PC-3 (cell line): ENCODE results near the gene SNAPC2. TPM values are rescaled to one million over a fixed set of nuclear protein-coding genes. Genes with fewer than 3 reads are reported as not detected.
"Not testable (repeated sequence)": the region's sequence is repeated elsewhere in the genome, so short reads cannot be mapped to it uniquely, and the experiment has no call there.

ENCODE experiments used
- ATAC-seq: fragments of 200-7000 bp; cut with Tn5 transposase; 2 replicates; pipeline ENCODE4 v1.9.1; 2020; ENCODE audit warnings: mild to moderate bottlenecking, moderate library complexity
- BruUV-seq: library from RNA; stranded (reverse); fragments of 400-500 nt; replicated peaks from 2 replicates; lab custom pipeline; 2021; lab: Mats Ljungman, UMichigan
- CTCF ChIA-PET: fragments of 300-600 bp; sonication (Branson Sonifier 250); formaldehyde crosslinking; loops from one replicate; lab custom pipeline; 2022; ENCODE audit warnings: antibody characterized with exemption; lab: Charles Lee
- POLR2A ChIA-PET: fragments of 300-600 bp; sonication (Branson Sonifier 250); formaldehyde crosslinking; loops from one replicate; lab custom pipeline; 2022; ENCODE audit warnings: antibody characterized with exemption; ENCODE audit not compliant: unreplicated experiment; lab: Charles Lee
- DNase-seq: peaks from one replicate; pipeline ENCODE4 v3.0.0-alpha.2; 2015
- H2AFZ ChIP-seq: fragments of 300-600 bp; sonication (generic); 2 replicates; pipeline ENCODE4 v1.6.0; 2016; ENCODE audit warnings: antibody characterized with exemption, low read length
- H3F3A ChIP-seq: fragments of 300-600 bp; sonication (generic); one replicate; pipeline ENCODE4 v1.6.0; 2017; ENCODE audit warnings: antibody characterized with exemption, low read length, control low read depth, mild to moderate bottlenecking; ENCODE audit not compliant: unreplicated experiment
- H3K27ac ChIP-seq: fragments of 300-600 bp; sonication (generic); 2 replicates; pipeline ENCODE4 v1.5.1; 2016; ENCODE audit warnings: mild to moderate bottlenecking, low read length
- H3K27me3 ChIP-seq: fragments of 300-600 bp; sonication (generic); 2 replicates; pipeline ENCODE4 v1.6.1; 2016; ENCODE audit warnings: low read length, mixed read lengths
- H3K36me3 ChIP-seq: fragments of 300-600 bp; sonication (generic); 2 replicates; pipeline ENCODE4 v1.6.1; 2016; ENCODE audit warnings: low read depth, mixed run types, low read length, mixed read lengths
- H3K4me1 ChIP-seq: fragments of 300-600 bp; sonication (generic); 2 replicates; pipeline ENCODE4 v1.5.1; 2016; ENCODE audit warnings: low read length; ENCODE audit not compliant: insufficient read depth
- H3K4me2 ChIP-seq: fragments of 300-600 bp; sonication (generic); 2 replicates; pipeline ENCODE4 v1.6.0; 2016; ENCODE audit warnings: low read length
- H3K4me3 ChIP-seq: fragments of 300-600 bp; sonication (generic); 2 replicates; pipeline ENCODE4 v1.5.1; 2016; ENCODE audit warnings: mild to moderate bottlenecking, low read length, mixed read lengths
- H3K79me2 ChIP-seq: fragments of 300-600 bp; sonication (generic); 2 replicates; pipeline ENCODE4 v1.6.1; 2017; ENCODE audit warnings: low read length, mixed read lengths
- H3K9ac ChIP-seq: fragments of 300-600 bp; sonication (generic); 2 replicates; pipeline ENCODE4 v1.6.0; 2016; ENCODE audit warnings: mild to moderate bottlenecking, low read length
- H3K9me2 ChIP-seq: fragments of 300-600 bp; sonication (generic); replicated peaks from 2 replicates; pipeline ENCODE4 v1.6.1; 2016; ENCODE audit warnings: mixed run types, low read length, mixed read lengths
- H3K9me3 ChIP-seq: fragments of 300-600 bp; sonication (generic); 2 replicates; pipeline ENCODE4 v1.6.1; 2016; ENCODE audit warnings: low read length, mixed read lengths
- H4K20me1 ChIP-seq: fragments of 300-600 bp; sonication (generic); 2 replicates; pipeline ENCODE4 v1.6.1; 2016; ENCODE audit warnings: low read length, mixed read lengths
- EZH2 ChIP-seq: fragments of 300-600 bp; sonication (generic); IDR thresholded peaks from one replicate; pipeline ENCODE4 v1.6.1; 2017; ENCODE audit warnings: antibody characterized with exemption, mild to moderate bottlenecking, low read length; ENCODE audit not compliant: unreplicated experiment
- EZH2phosphoT487 ChIP-seq: fragments of 300-600 bp; sonication (generic); IDR thresholded peaks from 2 replicates; pipeline ENCODE4 v1.6.1; 2018; ENCODE audit warnings: mild to moderate bottlenecking, antibody characterized with exemption, low read length, borderline replicate concordance
- intact Hi-C: fragments of 100-400 bp; cut with micrococcal nuclease; formaldehyde crosslinking; loops from 2 replicates; pipeline ENCODE4 v1.9.0; 2023
- total RNA-seq: library from RNA; depleted of rRNA; stranded (reverse); fragments of >200 nt; gene quantifications from 2 replicates; pipeline ENCODE4 v1.2.3, GENCODE V29; 2014
- TF ChIP-seq, protein P1 (sequence below): fragments of 300-600 bp; sonication (generic); conservative IDR thresholded peaks from 2 replicates; pipeline ENCODE4 v1.5.1; 2017; ENCODE audit warnings: antibody characterized with exemption, low read depth, mild to moderate bottlenecking, low read length

SNAPC2 gene
- total RNA-seq, 1 experiment from 2014 or later = 40.1 TPM

DNA sequence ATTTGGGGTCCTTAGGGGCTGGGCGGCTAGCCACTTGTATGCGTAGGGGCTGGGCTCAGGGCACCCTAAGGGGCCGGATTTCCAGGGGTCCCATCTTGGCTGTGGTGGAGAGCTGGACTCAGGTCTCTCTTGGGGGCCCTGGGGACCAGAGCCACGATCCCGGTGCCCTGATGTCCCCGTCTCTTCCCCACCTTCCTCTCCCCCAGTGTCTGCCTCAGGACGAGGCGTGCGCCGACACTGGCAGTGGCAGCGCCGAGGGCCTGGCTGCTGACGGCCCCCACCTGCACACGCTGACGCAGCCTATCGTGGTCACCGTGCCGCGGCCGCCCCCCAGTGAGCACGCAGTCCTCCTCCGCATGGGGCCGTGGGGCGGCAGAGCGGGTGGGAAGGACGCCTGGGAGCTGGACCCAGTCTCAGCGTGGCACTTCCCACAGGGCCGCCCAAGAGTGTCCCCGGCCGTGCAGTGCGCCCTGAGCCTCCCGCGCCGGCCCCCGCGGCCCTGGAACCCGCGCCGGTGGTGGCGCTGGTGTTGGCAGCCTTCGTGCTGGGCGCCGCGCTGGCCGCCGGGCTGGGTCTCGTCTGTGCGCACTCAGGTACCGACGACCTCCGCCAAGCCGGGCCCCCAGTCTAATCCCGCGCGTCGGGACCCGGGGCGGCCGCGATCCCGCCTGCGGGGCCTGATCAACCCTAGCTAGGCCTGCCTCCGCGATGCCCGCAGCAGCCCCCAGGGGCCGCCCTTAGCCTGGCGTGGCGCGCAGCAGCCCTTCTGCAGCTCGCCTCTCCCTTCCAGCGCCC is 2.7 kb upstream of the SNAPC2 start:
- ChIA-PET CTCF (interaction anchor here (0.6 to 1.7 kb wide), 4 partner anchors 14 to 241 kb away, joined by 3 to 8 read pairs (median 6); no protein-coding TSS in a partner anchor), POLR2A (interaction anchor here (0.5 to 0.7 kb wide), 2 partner anchors 14 to 19 kb away, joined by 3 to 5 read pairs; partner anchors contain the start of gene MAP2K7)
- DNase-seq (peak; percentile 75), ATAC-seq (peak; percentile 39)
- Histone ChIP-seq H4K20me1 (0 out of 2 replicates have a peak, but pooled peaks cover 4% of the 10 kb centered on the region), H3F3A (no peaks in the 10 kb centered on the region), H3K27me3 (no peaks in the 10 kb centered on the region), H2AFZ (peak overlapping the region; percentile 87), H3K9me2 (no peaks in the 10 kb centered on the region), H3K9ac (peak overlapping the region; percentile 73), H3K9me3 (no peaks in the 10 kb centered on the region), H3K4me2 (peak overlapping the region; percentile 90), H3K4me3 (peak overlapping the region; percentile 74), H3K79me2 (peaks cover 9% of the 10 kb centered on the region; the same call in 1 of the 2 replicates), H3K4me1 (peaks cover 33% of the 10 kb centered on the region), H3K36me3 (no peaks in the 10 kb centered on the region; the same call in 1 of the 2 replicates), H3K27ac (no peak overlapping the region)
- intact Hi-C loops = no loop called here
- BruUV-seq = no TSS peak
- TF ChIP-seq, protein P1, sequence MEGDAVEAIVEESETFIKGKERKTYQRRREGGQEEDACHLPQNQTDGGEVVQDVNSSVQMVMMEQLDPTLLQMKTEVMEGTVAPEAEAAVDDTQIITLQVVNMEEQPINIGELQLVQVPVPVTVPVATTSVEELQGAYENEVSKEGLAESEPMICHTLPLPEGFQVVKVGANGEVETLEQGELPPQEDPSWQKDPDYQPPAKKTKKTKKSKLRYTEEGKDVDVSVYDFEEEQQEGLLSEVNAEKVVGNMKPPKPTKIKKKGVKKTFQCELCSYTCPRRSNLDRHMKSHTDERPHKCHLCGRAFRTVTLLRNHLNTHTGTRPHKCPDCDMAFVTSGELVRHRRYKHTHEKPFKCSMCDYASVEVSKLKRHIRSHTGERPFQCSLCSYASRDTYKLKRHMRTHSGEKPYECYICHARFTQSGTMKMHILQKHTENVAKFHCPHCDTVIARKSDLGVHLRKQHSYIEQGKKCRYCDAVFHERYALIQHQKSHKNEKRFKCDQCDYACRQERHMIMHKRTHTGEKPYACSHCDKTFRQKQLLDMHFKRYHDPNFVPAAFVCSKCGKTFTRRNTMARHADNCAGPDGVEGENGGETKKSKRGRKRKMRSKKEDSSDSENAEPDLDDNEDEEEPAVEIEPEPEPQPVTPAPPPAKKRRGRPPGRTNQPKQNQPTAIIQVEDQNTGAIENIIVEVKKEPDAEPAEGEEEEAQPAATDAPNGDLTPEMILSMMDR = peak; percentile 76
- TF ChIP-seq EZH2phosphoT487 = no peak
- no peak for TF ChIP-seq EZH2

DNA sequence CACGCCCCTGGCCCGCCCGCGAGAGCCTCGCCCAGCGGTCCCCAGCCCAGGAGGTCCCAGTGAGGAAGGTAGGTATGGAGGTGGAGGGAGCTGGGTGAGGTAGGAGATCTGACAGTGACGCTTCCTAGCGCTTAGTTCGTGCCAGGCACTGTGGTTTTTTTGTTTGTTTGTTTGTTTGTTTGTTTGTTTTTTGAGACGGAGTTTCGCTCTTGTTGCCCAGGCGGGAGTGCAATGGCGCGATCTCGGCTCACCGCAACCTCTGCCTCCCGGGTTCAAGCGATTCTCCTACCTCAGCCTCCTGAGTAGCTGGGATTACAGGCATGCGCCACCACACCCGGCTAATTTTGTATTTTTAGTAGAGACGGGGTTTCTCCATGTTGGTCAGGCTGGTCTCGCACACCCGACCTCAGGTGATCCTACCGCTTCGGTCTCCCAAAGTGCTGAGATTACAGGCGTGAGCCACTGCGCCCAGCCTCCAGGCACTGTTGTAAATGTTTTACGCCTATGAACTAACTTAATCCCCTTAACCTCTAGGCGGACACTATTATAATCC is 2.0 kb upstream of the SNAPC2 start:
- H3K36me3 ChIP-seq, BruUV-seq, DNase-seq, H3K9me2 ChIP-seq, ATAC-seq, intact Hi-C loops, POLR2A ChIA-PET, H3K27me3 ChIP-seq, H3K79me2 ChIP-seq, H3K27ac ChIP-seq, H4K20me1 ChIP-seq, H3F3A ChIP-seq, H3K9me3 ChIP-seq: not testable (repeated sequence)
- peak overlapping the region; percentile 90 for H3K4me2 ChIP-seq
- H2AFZ ChIP-seq = peak overlapping the region; percentile 87
- CTCF ChIA-PET = interaction anchor here (0.6 to 1.7 kb wide), 4 partner anchors 15 to 240 kb away, joined by 3 to 8 read pairs (median 6); no protein-coding TSS in a partner anchor
- peaks cover 33% of the 10 kb centered on the region for H3K4me1 ChIP-seq
- H3K4me3 ChIP-seq = peak overlapping the region; percentile 74
- H3K9ac ChIP-seq = peak overlapping the region; percentile 73; the same call in 1 of the 2 replicates

- Histone ChIP-seq H4K20me1 (0 out of 2 replicates have a peak, but pooled peaks cover 4% of the 10 kb centered on the region), H3K9me3 (no peaks in the 10 kb centered on the region), H3K4me1 (peaks cover 33% of the 10 kb centered on the region), H3K79me2 (peaks cover 9% of the 10 kb centered on the region; the same call in 1 of the 2 replicates), H3K9me2 (no peaks in the 10 kb centered on the region), H3K4me3 (0 out of 2 replicates have a peak overlapping the region, but pooled peaks have one; percentile 74), H3F3A (no peaks in the 10 kb centered on the region), H3K36me3 (no peaks in the 10 kb centered on the region; the same call in 1 of the 2 replicates), H3K27ac (no peak overlapping the region), H3K4me2 (peak overlapping the region; percentile 90; the same call in 1 of the 2 replicates), H3K9ac (no peak overlapping the region), H2AFZ (no peak overlapping the region), H3K27me3 (no peaks in the 10 kb centered on the region)
- no peak for DNase-seq
- no TSS peak for BruUV-seq
- intact Hi-C loops = no loop called here
- no peak for TF ChIP-seq EZH2
- ATAC-seq = no peak
- POLR2A ChIA-PET = interaction anchor here (0.6 kb wide), 1 partner anchor 524 kb away, joined by 4 read pairs; no protein-coding TSS in a partner anchor
- CTCF ChIA-PET = interaction anchor here (1.7 to 2.6 kb wide), 3 partner anchors 15 to 50 kb away, joined by 7 to 19 read pairs (median 8); partner anchors contain the start of gene MAP2K7
Measured at GRCh38 chr19:7918615-7919421, 1.3 kb upstream of the SNAPC2 start.
